Measurements from ENCODE around the gene TTLL5. TPM values are rescaled to one million over a fixed set of nuclear protein-coding genes. Genes with fewer than 3 reads are reported as not detected.

TTLL5 gene
- total RNA-seq, 2 donors from 2014 or later = 26.5 to 37.3 TPM

DNA sequence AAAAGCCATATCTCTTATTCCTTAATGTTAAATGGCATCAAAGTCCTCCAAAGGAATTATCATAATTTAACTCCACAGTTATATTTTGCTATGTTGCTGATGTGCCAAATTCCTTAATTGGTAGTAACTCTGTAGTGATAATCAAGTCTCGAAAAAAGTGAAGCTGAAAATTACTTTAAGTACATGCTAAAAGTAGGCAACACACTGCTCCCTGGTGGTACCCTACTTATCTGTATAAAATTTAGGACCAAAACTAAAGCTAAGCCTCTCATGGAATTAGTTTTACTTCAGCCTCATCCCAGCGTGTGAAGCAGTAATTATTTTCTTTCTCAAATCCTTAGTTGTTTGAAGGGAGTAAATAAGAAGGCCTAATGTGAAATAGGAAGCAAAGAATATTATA, 132.8 kb downstream of the TTLL5 start:
- H3K27me3 ChIP-seq = no peaks in the 10 kb centered on the region
- H3K4me1 ChIP-seq = no peaks in the 10 kb centered on the region
- H3K9me3 ChIP-seq = no peaks in the 10 kb centered on the region
- intact Hi-C loops (cut with DNase I) = no loop called here
- TF ChIP-seq, protein P1, sequence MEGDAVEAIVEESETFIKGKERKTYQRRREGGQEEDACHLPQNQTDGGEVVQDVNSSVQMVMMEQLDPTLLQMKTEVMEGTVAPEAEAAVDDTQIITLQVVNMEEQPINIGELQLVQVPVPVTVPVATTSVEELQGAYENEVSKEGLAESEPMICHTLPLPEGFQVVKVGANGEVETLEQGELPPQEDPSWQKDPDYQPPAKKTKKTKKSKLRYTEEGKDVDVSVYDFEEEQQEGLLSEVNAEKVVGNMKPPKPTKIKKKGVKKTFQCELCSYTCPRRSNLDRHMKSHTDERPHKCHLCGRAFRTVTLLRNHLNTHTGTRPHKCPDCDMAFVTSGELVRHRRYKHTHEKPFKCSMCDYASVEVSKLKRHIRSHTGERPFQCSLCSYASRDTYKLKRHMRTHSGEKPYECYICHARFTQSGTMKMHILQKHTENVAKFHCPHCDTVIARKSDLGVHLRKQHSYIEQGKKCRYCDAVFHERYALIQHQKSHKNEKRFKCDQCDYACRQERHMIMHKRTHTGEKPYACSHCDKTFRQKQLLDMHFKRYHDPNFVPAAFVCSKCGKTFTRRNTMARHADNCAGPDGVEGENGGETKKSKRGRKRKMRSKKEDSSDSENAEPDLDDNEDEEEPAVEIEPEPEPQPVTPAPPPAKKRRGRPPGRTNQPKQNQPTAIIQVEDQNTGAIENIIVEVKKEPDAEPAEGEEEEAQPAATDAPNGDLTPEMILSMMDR (IDR thresholded peaks at IDR 0.05) = no peak
- H3K4me3 ChIP-seq = no peak overlapping the region
- no peak overlapping the region for H3K27ac ChIP-seq
- H3K36me3 ChIP-seq = no peaks in the 10 kb centered on the region
- no peak for DNase-seq
- no peak overlapping the region for H3K9ac ChIP-seq (ENCODE audit: low read depth in 2 of 2, low read length in 2 of 2)

DNA sequence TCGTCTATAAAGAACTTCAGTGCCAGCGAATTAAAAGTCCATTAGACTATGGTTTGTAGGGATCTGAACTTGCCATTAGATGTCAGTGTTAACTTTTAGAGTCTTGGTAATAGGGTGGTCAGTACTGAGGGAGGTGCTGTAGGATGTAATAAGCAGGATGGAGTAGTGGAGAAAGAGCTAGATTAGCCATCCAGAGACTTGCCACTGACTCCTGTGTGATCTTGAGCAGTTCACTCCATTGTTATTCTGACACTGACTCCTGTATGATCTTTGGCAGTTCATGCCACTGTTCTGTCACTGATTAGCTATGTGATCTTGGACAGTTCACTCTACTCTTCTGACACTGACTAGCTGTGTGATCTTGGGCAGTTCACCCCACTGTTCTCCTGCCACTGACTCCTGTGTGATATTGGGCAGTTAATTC, 133.6 kb downstream of the TTLL5 start:
- H3K36me3 ChIP-seq = no peaks in the 10 kb centered on the region
- no peaks in the 10 kb centered on the region for H3K9me3 ChIP-seq
- intact Hi-C loops (cut with DNase I) = loop anchor here (5.0 kb wide), 1 partner anchor 188 kb away; the partner anchor contains the start of gene TGFB3
- no peak overlapping the region for H3K4me3 ChIP-seq
- no peak overlapping the region for H3K27ac ChIP-seq
- DNase-seq = no peak
- H3K9ac ChIP-seq (ENCODE audit: low read depth in 2 of 2, low read length in 2 of 2) = no peak overlapping the region
- no peaks in the 10 kb centered on the region for H3K27me3 ChIP-seq
- TF ChIP-seq, protein P1 (IDR thresholded peaks at IDR 0.05) = peak; percentile 17
- no peaks in the 10 kb centered on the region for H3K4me1 ChIP-seq

DNA sequence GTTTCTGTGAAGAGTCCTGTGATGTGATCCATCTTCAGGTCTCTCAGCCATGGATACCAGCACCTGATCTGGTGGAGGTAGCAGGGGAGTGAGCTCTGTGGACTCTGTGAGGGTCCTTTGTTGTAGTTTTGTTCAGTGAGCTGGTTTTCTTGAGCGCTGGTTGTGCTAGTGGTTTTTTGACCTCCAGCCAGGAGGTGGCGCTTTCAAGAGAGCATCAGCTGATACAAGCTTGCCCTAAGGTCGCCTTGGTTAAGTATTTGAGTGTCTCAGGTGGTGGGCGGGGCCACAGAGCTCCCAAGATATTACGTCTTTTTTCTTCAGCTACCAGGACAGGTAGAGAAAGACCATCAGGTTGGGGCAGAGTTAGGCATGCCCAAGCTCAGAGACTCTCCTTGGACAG, 139.7 kb downstream of the TTLL5 start:
- intact Hi-C loops (cut with DNase I) = no loop called here
- TF ChIP-seq, protein P1 (IDR thresholded peaks at IDR 0.05) = no peak
- no peaks in the 10 kb centered on the region for H3K36me3 ChIP-seq
- H3K4me1 ChIP-seq = no peaks in the 10 kb centered on the region
- no peaks in the 10 kb centered on the region for H3K9me3 ChIP-seq
- H3K27ac ChIP-seq = no peak overlapping the region
- H3K27me3 ChIP-seq = no peaks in the 10 kb centered on the region
- DNase-seq = no peak
- no peak overlapping the region for H3K4me3 ChIP-seq
- H3K9ac ChIP-seq (ENCODE audit: low read depth in 2 of 2, low read length in 2 of 2) = no peak overlapping the region

DNA sequence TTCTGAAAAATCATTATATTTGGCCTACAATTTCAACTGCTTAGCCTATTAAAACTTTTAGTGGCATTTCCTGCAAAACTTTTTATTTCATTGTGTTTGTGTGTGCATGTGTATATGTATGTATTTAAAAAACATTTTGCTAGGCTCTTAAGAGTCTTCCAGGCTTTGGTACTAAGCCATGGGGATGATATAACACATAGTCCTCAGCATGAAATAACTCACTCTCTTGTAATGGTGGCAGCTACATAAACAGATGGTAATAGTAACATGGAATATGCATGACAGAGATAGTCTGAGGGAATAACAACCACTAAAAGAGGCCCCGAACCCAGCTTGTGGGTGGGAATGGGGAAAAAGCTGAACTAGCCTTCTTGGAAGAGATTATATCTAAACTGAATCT, 141.4 kb downstream of the TTLL5 start:
- intact Hi-C loops (cut with DNase I) = no loop called here

DNA sequence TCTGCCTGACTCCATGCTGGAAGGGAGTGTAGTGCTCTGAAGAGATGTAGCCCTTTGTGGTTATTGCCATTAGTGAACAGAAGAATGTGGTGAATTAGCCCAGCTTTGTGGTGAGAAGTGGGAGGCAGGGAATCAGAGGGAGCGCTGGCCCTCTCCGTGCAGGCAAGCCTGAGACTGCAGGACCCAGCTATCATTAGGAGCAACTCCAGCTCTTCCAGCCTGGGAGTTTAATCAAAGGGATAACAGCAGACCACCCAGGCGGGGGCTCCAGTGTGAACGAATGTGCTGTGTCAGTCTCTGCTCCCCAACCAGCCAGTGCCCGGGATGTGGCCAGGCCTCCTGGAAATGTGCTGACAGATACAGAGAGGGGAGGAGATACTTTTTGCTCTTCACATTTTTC, 142.7 kb downstream of the TTLL5 start:
- Histone ChIP-seq H3K4me1 (no peaks in the 10 kb centered on the region), H3K27ac (no peak overlapping the region), H3K4me3 (no peak overlapping the region), H3K27me3 (no peaks in the 10 kb centered on the region), H3K9me3 (no peaks in the 10 kb centered on the region), H3K9ac (ENCODE audit: low read depth in 2 of 2, low read length in 2 of 2) (no peak overlapping the region), H3K36me3 (no peaks in the 10 kb centered on the region)
- intact Hi-C loops (cut with DNase I) = no loop called here
- DNase-seq = no peak
- TF ChIP-seq, protein P1 (IDR thresholded peaks at IDR 0.05) = no peak

More for the DNA sequence above, 141.4 kb downstream of the TTLL5 start:
- no peak overlapping the region for H3K9ac ChIP-seq (ENCODE audit: low read depth in 2 of 2, low read length in 2 of 2)
- H3K9me3 ChIP-seq = no peaks in the 10 kb centered on the region
- no peaks in the 10 kb centered on the region for H3K4me1 ChIP-seq
- H3K36me3 ChIP-seq = no peaks in the 10 kb centered on the region
- no peak overlapping the region for H3K4me3 ChIP-seq
- no peak overlapping the region for H3K27ac ChIP-seq
- no peak for DNase-seq
- H3K27me3 ChIP-seq = no peaks in the 10 kb centered on the region
- TF ChIP-seq, protein P1 (IDR thresholded peaks at IDR 0.05) = no peak
